Measurements from ENCODE around the gene IPCEF1.

IPCEF1 gene

GRCh38 chr6:154238831-154239230 is 117.8 kb downstream of the IPCEF1 start:
- H3K36me3 Mint-ChIP-seq (ENCODE audit: insufficient read depth): peaks cover 19% of the 10 kb centered on the region
- DNase-seq (no peak), ATAC-seq (replicated peaks) (no peak)
- H3K27ac Mint-ChIP-seq: no peak overlapping the region
- peaks cover 3 to 9% of the 10 kb centered on the region in 2 donors for H3K9me3 Mint-ChIP-seq
- H3K4me1 Mint-ChIP-seq (ENCODE audit: low read depth in 2 of 2): peaks cover 47 to 69% of the 10 kb centered on the region in 2 donors
- peak overlapping the region; percentile 44 to 58 for H3K4me3 Mint-ChIP-seq
- H3K27me3 Mint-ChIP-seq: no peaks in the 10 kb centered on the region

GRCh38 chr6:154236646-154237301 is 119.8 kb downstream of the IPCEF1 start:
- no peaks in the 10 kb centered on the region for H3K9me3 Mint-ChIP-seq
- peaks cover 18% of the 10 kb centered on the region for H3K36me3 Mint-ChIP-seq (ENCODE audit: insufficient read depth)
- DNase-seq: no peak
- H3K4me3 Mint-ChIP-seq: no peak overlapping the region
- peaks cover 40 to 66% of the 10 kb centered on the region in 2 donors for H3K4me1 Mint-ChIP-seq (ENCODE audit: low read depth in 2 of 2)
- no peak for ATAC-seq (replicated peaks)
- no peaks in the 10 kb centered on the region for H3K27me3 Mint-ChIP-seq
- H3K27ac Mint-ChIP-seq: peak overlapping the region in 1 of 2 donors; percentile 4

GRCh38 chr6:154234019-154234772 is 122.4 kb downstream of the IPCEF1 start:
- peak overlapping the region; percentile 10 to 30 for H3K4me3 Mint-ChIP-seq
- H3K27ac Mint-ChIP-seq: peak overlapping the region; percentile 90 to 93
- H3K4me1 Mint-ChIP-seq (ENCODE audit: low read depth in 2 of 2): peaks cover 38 to 74% of the 10 kb centered on the region in 2 donors
- ATAC-seq (replicated peaks): no peak
- H3K27me3 Mint-ChIP-seq: no peaks in the 10 kb centered on the region
- H3K9me3 Mint-ChIP-seq: no peaks in the 10 kb centered on the region
- H3K36me3 Mint-ChIP-seq (ENCODE audit: insufficient read depth): peaks cover 12% of the 10 kb centered on the region
- no peak for DNase-seq

GRCh38 chr6:154233383-154233782 is 123.2 kb downstream of the IPCEF1 start:
- no peak for ATAC-seq (replicated peaks)
- Mint-ChIP-seq H3K36me3 (ENCODE audit: insufficient read depth) (peaks cover 21% of the 10 kb centered on the region), H3K27me3 (no peaks in the 10 kb centered on the region), H3K27ac (peak overlapping the region; percentile 90 to 93), H3K4me1 (ENCODE audit: low read depth in 2 of 2) (peaks cover 37 to 76% of the 10 kb centered on the region in 2 donors), H3K4me3 (peak overlapping the region; percentile 10 to 29), H3K9me3 (no peaks in the 10 kb centered on the region)
- no peak for DNase-seq

GRCh38 chr6:154232013-154232910 is 124.3 kb downstream of the IPCEF1 start:
- H3K27ac Mint-ChIP-seq: peak overlapping the region; percentile 90
- peak overlapping the region; percentile 81 to 88 for H3K4me3 Mint-ChIP-seq
- H3K4me1 Mint-ChIP-seq (ENCODE audit: low read depth in 2 of 2): peaks cover 41 to 78% of the 10 kb centered on the region in 2 donors
- DNase-seq: no peak
- peaks cover 23% of the 10 kb centered on the region for H3K36me3 Mint-ChIP-seq (ENCODE audit: insufficient read depth)
- peak; percentile 66 for ATAC-seq (replicated peaks)
- H3K9me3 Mint-ChIP-seq: no peaks in the 10 kb centered on the region
- H3K27me3 Mint-ChIP-seq: no peaks in the 10 kb centered on the region

GRCh38 chr6:154230910-154231595 is 125.5 kb downstream of the IPCEF1 start:
- DNase-seq (no peak), ATAC-seq (replicated peaks) (peak; percentile 25)
- peak overlapping the region; percentile 90 for H3K27ac Mint-ChIP-seq
- H3K27me3 Mint-ChIP-seq: no peaks in the 10 kb centered on the region
- H3K9me3 Mint-ChIP-seq: no peaks in the 10 kb centered on the region
- peaks cover 44 to 74% of the 10 kb centered on the region in 2 donors for H3K4me1 Mint-ChIP-seq (ENCODE audit: low read depth in 2 of 2)
- peak overlapping the region; percentile 81 to 88 for H3K4me3 Mint-ChIP-seq
- H3K36me3 Mint-ChIP-seq (ENCODE audit: insufficient read depth): peaks cover 21% of the 10 kb centered on the region

- DNase-seq (no peak), ATAC-seq (replicated peaks) (no peak)
- Mint-ChIP-seq H3K27me3 (no peaks in the 10 kb centered on the region), H3K4me1 (ENCODE audit: low read depth in 2 of 2) (peaks cover 46 to 75% of the 10 kb centered on the region in 2 donors), H3K4me3 (peak overlapping the region; percentile 81 to 88), H3K36me3 (ENCODE audit: insufficient read depth) (peaks cover 21% of the 10 kb centered on the region), H3K27ac (peak overlapping the region; percentile 90), H3K9me3 (no peaks in the 10 kb centered on the region)
These were observed 126.2 kb downstream of the IPCEF1 start for GRCh38 chr6:154230393-154230792.

GRCh38 chr6:154229786-154230185 is 126.8 kb downstream of the IPCEF1 start:
- H3K9me3 Mint-ChIP-seq: no peaks in the 10 kb centered on the region
- H3K27ac Mint-ChIP-seq: peak overlapping the region; percentile 90
- peaks cover 21% of the 10 kb centered on the region for H3K36me3 Mint-ChIP-seq (ENCODE audit: insufficient read depth)
- H3K27me3 Mint-ChIP-seq: no peaks in the 10 kb centered on the region
- H3K4me3 Mint-ChIP-seq: peak overlapping the region; percentile 81 to 88
- peaks cover 47 to 71% of the 10 kb centered on the region in 2 donors for H3K4me1 Mint-ChIP-seq (ENCODE audit: low read depth in 2 of 2)
- peak; percentile 66 for ATAC-seq (replicated peaks)
- no peak for DNase-seq

GRCh38 chr6:154228521-154228905 is 128.1 kb downstream of the IPCEF1 start:
- Mint-ChIP-seq H3K4me1 (ENCODE audit: low read depth in 2 of 2) (peaks cover 40 to 65% of the 10 kb centered on the region in 2 donors), H3K27me3 (no peaks in the 10 kb centered on the region), H3K36me3 (ENCODE audit: insufficient read depth) (peaks cover 25% of the 10 kb centered on the region), H3K4me3 (peak overlapping the region; percentile 81 to 88), H3K27ac (peak overlapping the region; percentile 90), H3K9me3 (no peaks in the 10 kb centered on the region)
- DNase-seq: no peak
- no peak for ATAC-seq (replicated peaks)

GRCh38 chr6:154227862-154228520 is 128.6 kb downstream of the IPCEF1 start:
- Mint-ChIP-seq H3K4me1 (ENCODE audit: low read depth in 2 of 2) (peaks cover 43 to 64% of the 10 kb centered on the region in 2 donors), H3K4me3 (peak overlapping the region in 1 of 2 donors; percentile 18), H3K9me3 (no peaks in the 10 kb centered on the region), H3K36me3 (ENCODE audit: insufficient read depth) (peaks cover 29% of the 10 kb centered on the region), H3K27ac (peak overlapping the region; percentile 90), H3K27me3 (no peaks in the 10 kb centered on the region)
- DNase-seq: no peak
- ATAC-seq (replicated peaks): no peak

GRCh38 chr6:154226461-154226860 is 130.1 kb downstream of the IPCEF1 start:
- peaks cover 41 to 64% of the 10 kb centered on the region in 2 donors for H3K4me1 Mint-ChIP-seq (ENCODE audit: low read depth in 2 of 2)

GRCh38 chr6:154223296-154223695 is 133.3 kb downstream of the IPCEF1 start:
- Mint-ChIP-seq H3K27me3 (no peaks in the 10 kb centered on the region), H3K4me3 (no peak overlapping the region), H3K9me3 (no peaks in the 10 kb centered on the region), H3K27ac (peak overlapping the region; percentile 8 to 75), H3K36me3 (ENCODE audit: insufficient read depth) (peaks cover 47% of the 10 kb centered on the region), H3K4me1 (ENCODE audit: low read depth in 2 of 2) (peaks cover 34 to 58% of the 10 kb centered on the region in 2 donors)
- ATAC-seq (replicated peaks) (no peak), DNase-seq (no peak)

More at GRCh38 chr6:154226461-154226860, 130.1 kb downstream of the IPCEF1 start:
- Mint-ChIP-seq H3K27ac (peak overlapping the region in 1 of 2 donors; percentile 33), H3K4me3 (no peak overlapping the region), H3K27me3 (no peaks in the 10 kb centered on the region), H3K9me3 (no peaks in the 10 kb centered on the region), H3K36me3 (ENCODE audit: insufficient read depth) (peaks cover 41% of the 10 kb centered on the region)
- no peak for DNase-seq
- ATAC-seq (replicated peaks): no peak

All from effector memory CD8-positive, alpha-beta T cell (primary cell).